Measurements from ENCODE around the gene TMEM26.
"Not testable (repeated sequence)": the region's sequence is repeated elsewhere in the genome, so short reads cannot be mapped to it uniquely, and the experiment has no call there.

The TMEM26 gene

DNA sequence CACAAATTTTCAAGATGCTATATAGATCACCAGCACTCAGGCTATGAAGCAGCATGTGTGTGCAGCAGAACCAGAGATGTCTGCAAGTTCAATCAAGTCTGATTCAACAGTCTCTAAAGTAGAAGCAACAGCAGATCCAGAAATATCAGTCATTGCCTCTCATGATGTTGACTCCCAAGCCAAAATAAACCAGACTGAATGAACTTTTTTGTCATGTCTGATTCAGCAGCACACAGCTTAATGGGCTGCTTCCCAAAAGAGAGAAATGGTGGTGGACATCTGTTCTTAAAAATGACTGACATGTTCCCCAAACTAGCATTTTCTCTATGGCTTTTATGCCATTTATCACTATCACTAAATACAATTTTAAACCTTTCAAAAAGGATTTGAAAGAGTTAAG is 53.8 kb downstream of the TMEM26 start:
- TF ChIP-seq ZFX (IDR thresholded peaks at IDR 0.05) (no peak), CTCF (conservative IDR thresholded peaks at IDR 0.05) (no peak)
- no peak overlapping the region for H3K27ac ChIP-seq

- no peak overlapping the region for H3K27ac ChIP-seq
- TF ChIP-seq CTCF (conservative IDR thresholded peaks at IDR 0.05) = no peak
- TF ChIP-seq ZFX (IDR thresholded peaks at IDR 0.05) = no peak
Measured at GRCh38 chr10:61398366-61399129, 54.6 kb downstream of the TMEM26 start.

DNA sequence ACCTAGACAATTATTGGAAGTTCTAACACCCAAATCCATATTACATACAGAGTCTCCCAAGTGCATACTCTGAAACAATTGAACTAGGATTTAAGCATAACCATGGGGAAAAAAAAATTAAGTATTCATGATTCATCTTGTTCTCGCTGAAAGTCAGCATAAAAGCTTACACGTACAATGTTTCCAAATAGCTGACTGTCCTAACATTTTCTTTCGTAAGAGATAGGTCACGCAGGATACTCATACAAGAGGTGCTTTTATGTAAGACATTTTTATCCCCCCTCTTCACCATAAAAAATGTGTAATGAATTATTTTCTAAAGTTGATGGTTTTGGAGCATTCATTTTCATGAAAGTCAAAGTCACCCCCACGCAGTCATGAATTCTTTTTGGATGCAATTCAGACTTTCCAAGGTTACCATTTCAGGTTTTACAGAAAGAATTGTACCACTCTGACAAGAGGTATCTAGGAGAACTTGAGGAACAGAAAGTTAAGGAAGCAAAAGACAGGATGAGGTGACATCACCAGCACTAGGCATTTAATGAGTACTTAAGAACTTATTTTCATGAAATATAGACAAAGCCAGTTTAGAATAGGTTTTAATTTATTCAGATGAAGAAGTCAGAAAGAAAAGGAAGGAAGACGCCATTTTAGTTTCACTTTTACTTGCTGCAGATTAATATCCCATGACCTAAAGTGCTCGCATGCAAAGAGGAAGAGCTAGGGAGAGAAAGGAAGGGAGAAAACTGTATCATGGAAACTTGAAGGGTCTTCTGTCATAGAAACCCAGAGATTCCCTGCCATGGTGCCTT is 55.8 kb downstream of the TMEM26 start:
- H3K27ac ChIP-seq = no peak overlapping the region

DNA sequence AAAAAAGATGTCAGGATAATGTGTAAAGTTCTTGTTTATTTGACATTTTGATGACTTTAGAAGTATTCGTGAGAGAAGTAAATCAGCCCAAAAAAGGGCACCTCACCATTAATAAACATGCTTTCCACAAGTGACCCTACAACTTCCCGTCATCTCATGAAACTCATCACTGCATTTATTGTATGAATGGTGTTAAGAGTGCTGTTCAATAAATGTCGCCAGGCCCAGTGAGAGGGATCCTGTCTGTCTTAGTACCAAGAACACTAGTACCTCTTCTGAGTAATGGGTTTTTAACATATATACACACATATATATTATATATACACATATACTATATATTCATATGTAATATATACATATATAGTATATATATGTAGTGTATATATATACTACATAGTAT is 61.9 kb downstream of the TMEM26 start:
- no peak overlapping the region for H3K27ac ChIP-seq
- TF ChIP-seq CTCF (conservative IDR thresholded peaks at IDR 0.05) (no peak), ZFX (IDR thresholded peaks at IDR 0.05) (no peak)

More for the DNA sequence above, 55.8 kb downstream of the TMEM26 start:
- TF ChIP-seq ZFX (IDR thresholded peaks at IDR 0.05) = no peak
- TF ChIP-seq CTCF (conservative IDR thresholded peaks at IDR 0.05) = no peak

GRCh38 chr10:61390851-61391250 is 62.3 kb downstream of the TMEM26 start:
- TF ChIP-seq CTCF (conservative IDR thresholded peaks at IDR 0.05) = no peak
- TF ChIP-seq ZFX (IDR thresholded peaks at IDR 0.05) = no peak
- no peak overlapping the region for H3K27ac ChIP-seq

DNA sequence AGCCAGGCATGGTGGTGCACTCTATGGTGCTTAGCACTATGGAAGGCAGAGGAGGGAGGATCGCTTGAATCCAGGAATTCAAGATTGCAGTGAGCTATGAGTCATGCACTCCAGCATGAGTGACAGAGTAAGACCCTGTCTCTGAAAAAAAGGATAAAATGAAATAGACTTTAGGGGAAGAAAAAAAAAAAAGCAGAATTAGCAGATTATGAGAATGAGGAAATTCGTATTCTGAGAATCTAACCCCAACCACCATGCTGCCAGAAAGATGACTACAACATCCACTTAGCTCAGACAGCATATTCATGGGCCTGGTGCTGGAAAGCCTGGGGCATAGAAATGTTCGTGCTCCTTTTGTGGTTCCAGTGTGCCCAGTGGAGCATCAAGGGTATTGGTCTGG is 63.3 kb downstream of the TMEM26 start:
- H3K27ac ChIP-seq = no peak overlapping the region
- TF ChIP-seq CTCF (conservative IDR thresholded peaks at IDR 0.05) (no peak), ZFX (IDR thresholded peaks at IDR 0.05) (no peak)

DNA sequence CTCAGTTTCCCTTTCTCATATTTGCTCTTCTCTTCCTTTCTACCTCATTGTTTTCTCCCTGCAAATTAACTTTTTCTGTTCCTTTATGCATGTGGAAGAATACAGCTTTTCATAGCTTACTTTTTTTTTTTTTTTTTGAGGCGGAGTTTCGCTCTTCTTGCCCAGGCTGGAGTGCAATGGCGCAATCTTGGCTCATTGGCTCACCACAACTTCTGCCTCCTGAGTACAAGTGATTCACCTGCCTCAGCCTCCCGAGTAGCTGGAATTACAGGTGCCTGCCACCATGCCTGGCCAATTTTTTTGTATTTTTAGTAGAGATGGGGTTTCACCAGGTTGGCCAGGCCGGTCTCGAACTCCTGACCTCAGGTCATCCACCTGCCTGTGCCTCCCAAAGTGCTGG is 64.2 kb downstream of the TMEM26 start:
- H3K27ac ChIP-seq = not testable (repeated sequence)
